NCI-H526 (cell line): Measurements from ENCODE around the gene KIFAP3.
"Not testable (repeated sequence)": the region's sequence is repeated elsewhere in the genome, so short reads cannot be mapped to it uniquely, and the experiment has no call there.

Experiments
- DNase-seq, 2 experiments: peaks; one replicate each; lab custom pipeline; 2025; lab: John Stamatoyannopoulos, UW

KIFAP3 gene

GRCh38 chr1:170063109-170063826, 11.2 kb downstream of the KIFAP3 start:
- DNase-seq, result no peak

- DNase-seq, result not testable (repeated sequence)
Observed at GRCh38 chr1:170061676-170062075, 12.8 kb downstream of the KIFAP3 start.

DNA sequence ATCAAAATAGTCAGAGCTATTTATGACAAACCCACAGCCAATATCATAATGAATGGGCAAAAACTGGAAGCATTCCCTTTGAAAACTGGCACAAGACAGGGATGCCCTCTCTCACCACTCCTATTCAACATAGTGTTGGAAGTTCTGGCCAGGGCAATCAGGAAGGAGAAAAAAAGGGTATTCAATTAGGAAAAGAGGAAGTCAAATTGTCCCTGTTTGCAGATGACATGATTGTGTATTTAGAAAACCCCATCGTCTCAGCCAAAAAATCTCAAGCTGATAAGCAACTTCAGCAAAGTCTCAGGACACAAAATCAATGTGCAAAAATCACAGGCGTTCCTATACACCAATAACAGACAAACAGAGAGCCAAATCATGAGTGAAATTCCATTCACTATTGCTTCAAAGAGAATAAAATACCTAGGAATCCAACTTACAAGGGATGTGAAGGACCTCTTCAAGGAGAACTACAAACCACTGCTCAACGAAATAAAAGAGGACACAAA, 14.4 kb downstream of the KIFAP3 start:
- DNase-seq, result not testable (repeated sequence)

DNA sequence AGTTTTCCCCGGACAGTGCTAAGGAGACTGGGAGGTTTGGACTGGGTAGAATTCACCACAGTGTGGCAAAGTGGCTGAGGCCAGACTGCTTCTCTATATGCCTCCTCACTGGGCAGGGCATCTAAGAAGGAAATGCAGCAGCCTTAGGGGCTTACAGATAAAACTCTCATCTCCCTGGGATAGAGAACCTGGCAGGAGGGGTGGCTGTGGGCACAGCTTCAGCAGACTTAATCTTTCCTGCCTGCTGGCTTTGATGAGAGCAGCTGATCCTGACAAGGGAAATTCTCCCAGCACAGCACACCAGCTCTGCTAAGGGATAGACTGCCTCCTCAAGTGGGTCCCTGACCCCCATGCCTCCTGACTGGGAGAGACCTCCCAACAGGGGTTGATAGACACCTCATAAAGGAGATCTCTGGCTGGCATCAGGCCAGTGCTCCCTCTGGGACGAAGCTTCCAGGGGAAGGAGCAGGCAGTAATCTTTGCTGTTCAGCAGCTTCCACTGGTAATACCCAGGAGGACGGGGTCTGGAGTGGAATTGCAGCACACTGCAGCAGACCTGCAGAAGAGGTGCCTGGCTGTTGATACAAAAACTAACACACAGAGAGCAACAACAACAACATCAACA, 25.2 kb downstream of the KIFAP3 start:
- DNase-seq, result no peak

DNA sequence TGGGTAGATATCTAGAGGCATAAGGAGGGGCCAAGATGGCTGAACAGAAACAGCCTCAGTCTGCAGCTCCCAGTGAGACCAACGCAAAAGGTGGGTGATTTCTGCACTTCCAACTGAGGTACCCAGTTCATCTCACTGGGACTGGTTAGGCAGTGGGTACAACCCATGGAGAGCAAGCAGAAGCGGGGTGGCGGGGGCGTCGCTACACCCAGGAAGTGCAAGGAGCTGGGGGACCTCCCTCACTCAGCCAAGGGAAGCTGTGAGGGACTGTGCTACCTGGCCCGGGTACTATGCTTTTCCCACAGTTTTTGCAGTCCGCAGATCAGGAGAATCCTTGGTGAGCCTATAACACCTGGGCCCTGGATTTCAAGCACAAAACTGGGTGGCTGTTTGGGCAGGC, 26.0 kb downstream of the KIFAP3 start:
- no peak for DNase-seq

- no peak for DNase-seq
Observed at GRCh38 chr1:170044187-170044586, 30.3 kb downstream of the KIFAP3 start.

DNA sequence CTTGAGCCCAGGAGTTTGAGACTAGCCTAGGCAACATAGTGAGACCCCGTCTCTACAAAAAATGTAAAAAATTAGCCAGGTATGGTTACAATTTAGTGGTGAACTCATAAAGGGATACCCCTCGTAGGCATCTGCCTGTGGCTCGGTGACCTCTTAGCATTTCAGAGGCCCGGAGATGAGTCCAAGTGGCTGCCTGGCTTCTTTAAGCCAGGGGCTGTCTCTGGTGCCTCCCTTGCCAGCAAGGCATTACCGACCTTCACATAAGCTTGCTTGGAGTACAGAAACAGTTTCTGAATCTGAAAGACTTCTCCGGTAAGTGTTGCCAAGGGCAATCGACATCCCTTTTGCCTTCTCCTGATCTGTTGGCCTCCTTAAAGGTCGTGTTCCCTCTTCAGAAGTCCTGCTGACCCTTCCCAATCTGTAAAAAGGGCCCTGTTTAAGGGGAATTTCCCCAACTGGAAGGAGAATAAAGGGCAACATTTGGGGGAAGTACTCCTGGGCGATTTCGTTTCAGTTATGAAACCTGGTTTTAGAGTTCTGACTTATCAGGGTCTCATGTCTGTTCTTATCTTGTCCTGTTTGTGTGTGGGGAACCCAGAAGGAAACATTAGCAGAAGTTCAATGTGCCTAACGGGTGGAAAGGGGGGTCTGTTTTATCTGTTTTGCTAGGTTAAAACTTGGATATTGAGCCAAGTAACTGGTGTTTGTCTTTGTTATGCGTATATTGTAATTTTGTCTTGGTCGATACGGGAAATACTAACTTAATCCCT, 32.9 kb downstream of the KIFAP3 start:
- DNase-seq, result no peak

DNA sequence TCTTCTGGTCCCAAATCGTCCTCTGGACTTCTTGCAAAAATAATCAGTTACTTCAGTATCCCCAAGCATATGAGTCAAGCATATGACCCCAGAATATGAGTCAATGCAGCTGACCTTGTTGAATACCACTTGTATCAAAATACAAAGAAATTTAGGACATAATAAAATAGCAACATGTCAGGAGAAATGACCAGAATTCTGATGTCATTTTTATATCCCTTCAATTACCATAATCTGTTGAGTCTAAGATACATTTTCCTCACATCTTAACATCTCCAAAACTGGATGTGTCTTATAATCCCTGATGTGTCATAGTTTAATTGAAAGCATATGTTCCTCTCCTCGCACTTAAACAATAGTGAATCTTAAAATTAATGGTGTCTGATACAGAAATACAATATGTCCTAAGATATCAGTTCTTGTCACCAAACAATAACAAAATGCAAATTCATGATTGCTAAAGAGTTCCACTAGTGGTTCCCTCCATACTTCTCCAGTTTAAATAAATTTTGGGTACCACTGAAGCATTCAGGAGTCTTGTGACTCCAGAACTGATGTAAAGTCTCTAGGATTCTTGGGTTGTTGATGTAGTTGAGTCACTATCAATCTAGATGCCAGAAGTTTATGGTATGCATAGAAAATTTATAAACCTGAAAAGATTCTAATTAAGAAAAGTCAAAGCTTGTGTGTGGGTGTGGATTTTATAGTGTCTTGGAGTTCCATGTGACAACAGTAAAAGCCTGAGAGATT, 41.8 kb downstream of the KIFAP3 start:
- DNase-seq, result no peak

- DNase-seq, result no peak
Observed at GRCh38 chr1:170030212-170030611, 44.3 kb downstream of the KIFAP3 start.

DNA sequence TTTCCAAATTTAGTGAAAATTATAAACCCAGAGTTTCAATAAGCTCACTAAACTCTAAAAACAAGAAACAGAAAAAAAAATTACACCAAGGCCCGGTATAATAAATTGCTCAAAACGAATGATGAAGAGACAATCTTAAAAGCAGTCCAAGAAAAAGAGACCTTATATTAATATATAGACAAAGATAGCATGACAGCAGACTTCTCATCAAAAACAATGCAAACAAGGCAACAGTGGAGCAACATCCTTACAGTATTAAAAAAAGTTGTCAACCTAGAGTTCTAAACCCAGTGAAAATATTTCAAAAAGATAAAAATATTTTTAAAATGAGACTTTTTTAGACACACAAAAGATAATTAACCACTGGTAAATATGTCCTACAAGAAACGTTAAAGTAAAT, 46.7 kb downstream of the KIFAP3 start:
- no peak for DNase-seq

- DNase-seq, result no peak
Observed at GRCh38 chr1:170020859-170021258, 53.6 kb downstream of the KIFAP3 start.

DNA sequence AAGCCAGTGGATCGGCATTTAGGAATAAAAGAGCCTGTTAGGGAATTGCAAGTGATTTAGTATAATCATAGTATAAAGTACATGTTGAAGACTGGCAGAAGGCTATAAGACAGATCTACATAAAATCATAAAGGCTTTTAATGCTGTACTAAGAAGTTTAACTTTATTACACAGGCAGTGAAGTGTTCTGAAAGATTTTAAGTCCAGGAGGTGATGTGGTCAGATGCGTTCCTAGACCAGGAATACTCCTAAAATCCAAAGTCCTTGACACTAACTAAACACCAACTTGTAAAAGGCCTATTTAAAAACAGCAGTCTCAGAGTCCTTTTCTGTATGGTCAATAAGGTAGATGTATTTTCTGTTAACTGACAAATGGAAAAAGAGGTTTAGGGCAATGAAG, 57.0 kb downstream of the KIFAP3 start:
- no peak for DNase-seq

DNA sequence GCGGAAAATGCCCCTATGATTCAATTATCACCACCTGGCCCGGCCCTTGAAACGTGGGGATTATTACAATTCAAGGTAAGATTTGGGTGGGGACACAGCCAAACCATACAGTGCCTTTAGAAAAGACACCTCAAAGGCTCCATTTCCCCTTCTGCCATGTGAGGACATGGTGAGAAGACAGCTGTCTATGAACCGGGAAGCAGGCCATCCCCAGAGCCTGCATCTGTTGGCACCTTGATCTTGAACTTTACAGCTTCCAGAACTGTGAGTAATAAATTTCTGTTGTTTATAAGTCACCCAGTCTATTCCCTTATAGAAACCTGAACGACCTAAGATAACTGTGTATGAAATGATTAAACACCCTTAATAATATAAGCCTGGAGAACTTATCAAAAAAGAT, 61.6 kb downstream of the KIFAP3 start:
- no peak for DNase-seq

DNA sequence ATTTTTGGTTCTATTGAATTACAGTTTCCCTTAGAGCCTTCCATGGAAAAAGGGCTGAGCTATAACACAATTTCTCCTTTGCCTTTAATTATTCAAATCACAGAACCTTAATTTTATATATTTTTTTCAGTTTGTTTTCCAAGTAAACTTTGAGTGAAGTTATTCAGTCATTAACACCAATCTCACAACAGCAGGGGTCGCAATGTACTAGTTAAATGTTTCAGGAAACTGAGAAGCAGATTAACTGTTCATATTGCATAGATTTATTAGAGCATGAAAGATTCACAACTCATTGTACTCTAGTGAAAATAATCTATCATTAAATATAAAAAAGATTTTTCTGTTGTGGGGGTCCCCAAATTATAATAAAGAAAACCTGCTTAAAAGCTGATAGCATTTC, 64.1 kb downstream of the KIFAP3 start:
- DNase-seq, result peak; percentile 59 to 88

GRCh38 chr1:170009551-170009950, 64.9 kb downstream of the KIFAP3 start:
- DNase-seq, result no peak

- DNase-seq, result not testable (repeated sequence)
Observed at GRCh38 chr1:170008745-170009144, 65.8 kb downstream of the KIFAP3 start.

- not testable (repeated sequence) for DNase-seq
Observed at GRCh38 chr1:170003270-170003835, 71.1 kb downstream of the KIFAP3 start.

DNA sequence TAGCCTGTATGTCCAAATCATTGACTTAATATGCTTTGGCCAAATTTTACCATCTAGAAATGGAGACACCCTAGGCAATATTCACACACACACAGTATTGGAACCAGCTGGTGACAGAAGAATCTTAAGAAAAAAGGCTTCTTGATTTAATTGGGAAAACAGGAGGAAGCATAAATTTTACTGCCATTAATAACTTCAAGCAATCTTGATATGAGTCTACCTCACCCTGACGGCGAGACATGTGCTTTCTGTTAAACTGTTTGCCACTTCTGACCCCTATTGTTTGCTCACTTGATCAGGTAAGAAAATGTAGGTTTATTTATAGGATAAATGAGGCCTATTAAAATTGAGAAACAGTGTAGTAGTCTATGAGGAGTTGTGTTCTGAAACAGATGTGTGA, 73.2 kb downstream of the KIFAP3 start:
- no peak for DNase-seq

DNA sequence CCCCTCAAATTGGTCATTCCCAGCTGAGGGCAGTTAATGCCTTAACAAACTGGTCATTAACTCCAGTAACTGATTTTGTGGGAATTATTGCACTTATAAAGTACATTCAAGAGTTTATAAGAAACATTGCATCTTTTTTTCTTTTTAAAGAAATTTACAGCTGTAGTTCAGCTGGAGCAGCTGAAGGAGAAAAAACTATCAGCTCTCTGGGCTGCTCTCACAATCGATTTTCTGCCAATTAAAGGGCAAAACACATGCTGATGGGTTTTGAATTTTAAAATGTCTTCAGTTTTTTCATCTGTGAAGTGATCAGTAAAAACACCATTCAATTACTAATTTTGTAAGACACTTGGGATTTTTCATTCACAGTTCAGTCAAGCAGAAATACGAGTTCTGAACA, 74.7 kb downstream of the KIFAP3 start:
- no peak for DNase-seq

- no peak for DNase-seq
Observed at GRCh38 chr1:169999331-169999741, 75.2 kb downstream of the KIFAP3 start.

DNA sequence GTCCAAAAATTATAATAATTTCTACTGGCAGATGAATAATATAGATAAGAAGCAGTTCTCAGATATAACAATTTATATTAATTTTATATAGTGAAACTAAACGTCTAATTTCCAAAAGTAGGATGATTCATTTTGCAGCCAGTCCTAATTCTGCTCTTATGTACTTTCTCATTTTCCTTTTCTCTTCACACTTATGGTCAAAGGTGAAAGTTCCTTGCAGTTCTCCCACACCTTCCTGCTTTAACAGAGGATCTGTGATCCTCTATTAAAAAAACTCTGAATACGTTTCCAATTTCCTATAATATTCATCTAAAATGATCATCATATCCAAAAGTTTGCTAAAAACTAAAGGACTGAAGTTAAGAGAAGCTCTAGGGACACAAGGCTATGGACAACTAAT, 78.5 kb downstream of the KIFAP3 start:
- no peak for DNase-seq

DNA sequence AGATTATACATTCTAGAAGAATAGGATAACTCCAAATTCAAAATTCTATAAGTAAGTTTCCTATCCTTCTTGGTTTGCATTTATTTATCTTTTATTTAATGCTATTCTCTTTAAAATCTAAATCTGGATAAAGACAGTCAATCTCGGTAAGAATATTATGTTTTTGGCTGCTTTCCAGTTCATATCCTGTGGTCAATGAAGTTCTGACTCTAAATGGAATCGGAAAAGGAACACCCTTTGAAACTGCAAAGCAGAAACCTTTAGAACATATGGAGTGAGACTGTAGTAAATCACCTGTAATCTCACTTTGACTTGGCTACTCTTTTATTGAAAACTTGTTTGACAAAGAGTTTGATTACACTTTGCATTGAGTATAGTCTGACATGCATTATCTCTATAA, 85.2 kb downstream of the KIFAP3 start:
- no peak for DNase-seq
